ENCODE results near the gene AP2S1.

AP2S1 gene

DNA sequence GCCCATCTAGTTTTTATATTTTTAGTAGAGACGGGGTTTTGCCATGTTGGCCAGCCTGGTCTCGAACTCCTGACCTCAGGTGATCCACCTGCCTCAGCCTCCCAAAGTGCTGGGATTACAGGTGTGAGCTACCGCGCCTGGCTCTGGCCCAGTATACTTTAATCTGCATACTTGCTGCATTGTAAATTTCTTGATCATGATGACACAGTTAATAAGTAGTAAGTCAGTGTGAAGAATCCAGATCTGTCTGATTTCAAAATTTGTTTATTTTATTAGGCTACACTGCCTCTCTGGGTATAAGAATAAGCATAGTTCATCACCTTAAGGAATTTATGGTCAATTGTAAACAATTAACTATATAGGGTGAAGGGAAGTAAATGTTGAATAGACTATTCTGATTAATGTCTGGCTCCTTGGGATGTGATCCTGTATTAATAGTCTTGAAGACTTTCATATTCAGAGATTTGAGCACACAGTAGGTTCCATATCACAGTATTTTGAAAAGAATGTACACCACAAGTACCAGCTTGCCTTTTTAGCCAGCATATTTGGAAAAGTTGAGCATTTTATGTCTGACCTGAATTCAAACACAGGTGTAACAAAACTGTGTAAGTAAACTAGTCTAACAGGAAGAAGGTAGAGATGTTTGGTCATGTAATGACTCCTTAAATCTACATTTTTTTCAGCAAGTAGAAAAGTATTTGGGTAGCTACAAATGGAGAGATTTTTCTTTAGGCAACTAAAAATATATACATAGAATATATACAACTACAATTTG, 17.6 kb upstream of the AP2S1 start:
- peaks cover 14% of the 10 kb centered on the region for H3K36me3 ChIP-seq
- no peak overlapping the region for H3K4me3 ChIP-seq (ENCODE audit: low read depth, low read length)
- DNase-seq: no peak
- H3K9me3 ChIP-seq (ENCODE audit: severe bottlenecking): no peaks in the 10 kb centered on the region
- H3K27me3 ChIP-seq (ENCODE audit: insufficient read depth, low read depth, severe bottlenecking): no peaks in the 10 kb centered on the region
- TF ChIP-seq, protein P1, sequence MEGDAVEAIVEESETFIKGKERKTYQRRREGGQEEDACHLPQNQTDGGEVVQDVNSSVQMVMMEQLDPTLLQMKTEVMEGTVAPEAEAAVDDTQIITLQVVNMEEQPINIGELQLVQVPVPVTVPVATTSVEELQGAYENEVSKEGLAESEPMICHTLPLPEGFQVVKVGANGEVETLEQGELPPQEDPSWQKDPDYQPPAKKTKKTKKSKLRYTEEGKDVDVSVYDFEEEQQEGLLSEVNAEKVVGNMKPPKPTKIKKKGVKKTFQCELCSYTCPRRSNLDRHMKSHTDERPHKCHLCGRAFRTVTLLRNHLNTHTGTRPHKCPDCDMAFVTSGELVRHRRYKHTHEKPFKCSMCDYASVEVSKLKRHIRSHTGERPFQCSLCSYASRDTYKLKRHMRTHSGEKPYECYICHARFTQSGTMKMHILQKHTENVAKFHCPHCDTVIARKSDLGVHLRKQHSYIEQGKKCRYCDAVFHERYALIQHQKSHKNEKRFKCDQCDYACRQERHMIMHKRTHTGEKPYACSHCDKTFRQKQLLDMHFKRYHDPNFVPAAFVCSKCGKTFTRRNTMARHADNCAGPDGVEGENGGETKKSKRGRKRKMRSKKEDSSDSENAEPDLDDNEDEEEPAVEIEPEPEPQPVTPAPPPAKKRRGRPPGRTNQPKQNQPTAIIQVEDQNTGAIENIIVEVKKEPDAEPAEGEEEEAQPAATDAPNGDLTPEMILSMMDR (IDR thresholded peaks at IDR 0.05; ENCODE audit: low read depth, low read length): no peak
- H3K27ac ChIP-seq: no peak overlapping the region

DNA sequence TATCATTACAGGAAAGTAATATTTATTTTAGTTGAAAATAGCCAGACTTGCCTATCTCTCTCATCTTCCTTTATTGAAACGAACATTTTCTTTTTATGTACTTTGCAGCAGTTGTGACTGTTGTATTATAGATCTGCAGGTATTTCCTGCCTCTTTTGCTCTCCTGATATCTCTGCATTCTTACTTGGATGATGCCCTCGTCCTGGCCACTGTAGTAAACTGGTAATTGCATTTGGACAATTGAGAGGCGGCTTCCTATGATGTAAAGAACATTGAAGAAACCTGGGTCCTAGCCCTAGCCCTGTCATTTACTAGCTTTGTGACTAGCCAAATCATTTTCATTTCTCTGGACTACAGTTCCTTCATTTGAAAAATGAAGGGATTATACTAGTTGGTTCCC, 16.5 kb upstream of the AP2S1 start:
- TF ChIP-seq, protein P1 (IDR thresholded peaks at IDR 0.05; ENCODE audit: low read depth, low read length): no peak
- H3K9me3 ChIP-seq (ENCODE audit: severe bottlenecking): no peaks in the 10 kb centered on the region
- no peak overlapping the region for H3K4me3 ChIP-seq (ENCODE audit: low read depth, low read length)

DNA sequence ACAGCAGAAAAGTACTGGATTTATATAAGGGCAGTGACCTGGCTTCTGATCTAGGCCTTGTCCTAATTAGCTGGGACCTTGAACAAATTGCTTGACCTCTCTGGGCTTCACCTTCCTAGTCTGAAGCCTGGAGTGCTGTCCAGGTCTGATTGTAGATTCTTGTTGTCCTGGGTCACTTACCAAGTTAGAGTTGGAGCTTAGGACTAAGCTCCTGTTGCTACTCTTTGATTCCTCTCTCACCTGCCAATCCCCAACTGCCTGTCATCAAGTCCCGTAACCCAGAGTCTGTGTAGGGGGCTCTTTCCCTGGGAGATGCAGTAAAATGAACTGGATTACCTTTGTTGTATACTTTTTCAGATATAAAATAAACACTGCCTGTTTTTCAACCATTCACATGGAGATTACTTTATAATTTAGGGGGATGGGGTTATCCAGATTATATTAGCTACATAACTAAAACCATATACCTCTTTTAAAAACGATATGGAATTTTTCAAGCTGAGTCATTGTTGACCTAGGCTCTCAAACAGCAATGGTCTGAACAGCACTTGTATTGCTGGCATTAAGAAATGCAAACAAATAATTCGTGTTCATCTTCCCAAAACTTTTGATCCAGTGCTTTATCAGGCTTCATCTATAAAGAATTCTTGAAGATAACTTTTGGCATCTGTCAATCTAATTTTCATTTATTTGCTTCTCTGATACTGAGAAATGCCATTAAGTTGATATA, 15.9 kb upstream of the AP2S1 start:
- peaks cover 17% of the 10 kb centered on the region for H3K36me3 ChIP-seq
- no peaks in the 10 kb centered on the region for H3K27me3 ChIP-seq (ENCODE audit: insufficient read depth, low read depth, severe bottlenecking)
- no peak for DNase-seq
- no peak overlapping the region for H3K4me3 ChIP-seq (ENCODE audit: low read depth, low read length)
- TF ChIP-seq, protein P1 (IDR thresholded peaks at IDR 0.05; ENCODE audit: low read depth, low read length): no peak
- no peak overlapping the region for H3K27ac ChIP-seq
- H3K9me3 ChIP-seq (ENCODE audit: severe bottlenecking): no peaks in the 10 kb centered on the region

More for the DNA sequence above, 16.5 kb upstream of the AP2S1 start:
- H3K36me3 ChIP-seq: peaks cover 17% of the 10 kb centered on the region
- H3K27me3 ChIP-seq (ENCODE audit: insufficient read depth, low read depth, severe bottlenecking): no peaks in the 10 kb centered on the region
- DNase-seq: no peak
- no peak overlapping the region for H3K27ac ChIP-seq

DNA sequence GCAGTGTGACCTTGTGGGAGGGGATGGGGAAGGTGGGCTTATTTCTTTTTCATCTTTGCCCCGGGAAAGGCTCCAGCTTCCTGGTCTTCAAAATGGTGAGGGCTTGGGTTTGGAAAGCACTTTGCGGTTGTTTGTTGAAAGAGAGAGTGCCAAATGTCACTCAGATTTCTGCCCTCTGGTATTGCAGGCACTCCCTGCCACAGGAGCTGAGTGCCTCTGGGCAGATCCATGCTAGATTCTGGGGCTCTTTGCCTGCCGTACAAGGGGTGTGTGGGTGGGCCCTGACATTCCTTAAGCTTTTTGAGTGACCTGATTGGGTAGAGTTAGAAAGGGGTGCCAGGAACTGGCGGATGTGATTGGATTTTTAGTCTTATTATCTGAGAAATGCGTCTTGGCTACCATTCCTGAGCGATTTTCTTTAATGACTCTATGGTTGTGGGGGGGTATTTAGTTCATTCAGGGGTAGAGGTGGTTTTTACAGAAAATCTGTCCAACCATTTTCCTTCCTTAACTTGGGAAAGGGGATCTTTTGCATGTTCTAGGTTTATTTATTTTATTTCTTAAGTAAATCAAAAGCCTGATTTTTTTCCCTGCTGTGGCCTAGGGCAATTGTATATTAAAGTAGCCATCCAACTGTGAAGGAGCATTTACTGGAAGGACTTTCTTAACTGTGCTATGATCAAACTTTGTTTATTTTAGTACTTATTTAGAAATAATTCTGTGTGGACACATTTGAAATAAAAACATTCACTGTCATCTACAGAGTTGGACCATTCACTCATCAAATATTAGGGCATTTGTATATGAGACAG, 13.4 kb upstream of the AP2S1 start:
- Histone ChIP-seq H3K27ac (no peak overlapping the region), H3K36me3 (peaks cover 17% of the 10 kb centered on the region), H3K9me3 (ENCODE audit: severe bottlenecking) (no peaks in the 10 kb centered on the region), H3K27me3 (ENCODE audit: insufficient read depth, low read depth, severe bottlenecking) (no peaks in the 10 kb centered on the region), H3K4me3 (ENCODE audit: low read depth, low read length) (no peak overlapping the region)
- TF ChIP-seq, protein P1 (IDR thresholded peaks at IDR 0.05; ENCODE audit: low read depth, low read length): no peak
- no peak for DNase-seq

DNA sequence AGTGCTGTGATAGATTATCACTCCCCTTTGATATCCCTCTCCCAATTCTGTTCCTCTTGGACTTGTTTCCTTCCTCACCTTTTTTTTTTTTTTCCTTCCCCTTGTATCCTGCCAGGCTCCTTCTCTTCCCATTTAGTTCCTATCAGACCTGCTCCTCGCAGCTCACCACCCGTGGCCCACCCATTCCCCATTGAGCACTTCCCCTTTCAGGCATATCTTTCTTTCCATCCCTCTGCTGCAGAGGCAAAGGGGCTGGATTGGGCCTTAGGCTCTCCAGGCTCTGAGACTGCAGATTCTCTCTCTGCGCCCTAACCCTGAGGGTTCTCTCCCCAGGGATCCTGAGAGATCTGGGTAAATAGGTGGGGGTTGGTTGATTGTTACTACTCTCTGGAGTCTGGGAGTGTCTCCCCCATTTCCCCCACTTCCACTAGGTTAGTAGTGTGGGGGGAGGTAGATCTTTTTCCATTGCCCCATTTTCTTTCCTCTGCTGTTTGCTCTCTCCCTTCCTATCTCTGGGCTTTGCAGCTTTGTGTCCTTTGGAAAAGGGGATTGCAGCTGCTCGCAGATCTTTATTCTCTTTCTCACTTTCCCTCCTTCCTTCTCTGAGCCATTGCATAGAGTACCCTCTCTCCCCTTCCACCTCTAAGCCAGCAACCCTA, 12.5 kb upstream of the AP2S1 start:
- H3K27ac ChIP-seq: no peak overlapping the region

More for the DNA sequence above, 12.5 kb upstream of the AP2S1 start:
- peaks cover 17% of the 10 kb centered on the region for H3K36me3 ChIP-seq
- no peak for DNase-seq
- H3K4me3 ChIP-seq (ENCODE audit: low read depth, low read length): no peak overlapping the region
- H3K27me3 ChIP-seq (ENCODE audit: insufficient read depth, low read depth, severe bottlenecking): no peaks in the 10 kb centered on the region
- TF ChIP-seq, protein P1 (IDR thresholded peaks at IDR 0.05; ENCODE audit: low read depth, low read length): no peak
- no peaks in the 10 kb centered on the region for H3K9me3 ChIP-seq (ENCODE audit: severe bottlenecking)

Measured in WERI-Rb-1 (cell line).